Chondrocyte (in vitro differentiated cells): ENCODE results near the gene RHOA. TPM values are rescaled to one million over a fixed set of nuclear protein-coding genes. Genes with fewer than 3 reads are reported as not detected.

Experiments
- DNase-seq: peaks from one replicate; pipeline ENCODE4 v3.0.0; 2021; ENCODE audit warnings: mixed read lengths, low spot score
- H3K27ac Mint-ChIP-seq: one replicate; pipeline ENCODE4 v1.8.0; 2021; ENCODE audit warnings: mild to moderate bottlenecking, moderate library complexity, mixed read lengths; ENCODE audit not compliant: unreplicated experiment
- H3K27me3 Mint-ChIP-seq: 2 replicates; pipeline ENCODE4 v1.8.0; 2021; ENCODE audit warnings: low read depth, mixed read lengths
- H3K36me3 Mint-ChIP-seq: 2 replicates; pipeline ENCODE4 v1.8.0; 2021; ENCODE audit warnings: low read depth, mixed read lengths
- H3K4me1 Mint-ChIP-seq: 2 replicates; pipeline ENCODE4 v1.8.0; 2021; ENCODE audit warnings: low read depth, mild to moderate bottlenecking, mixed read lengths
- H3K4me3 Mint-ChIP-seq: one replicate; pipeline ENCODE4 v1.8.0; 2021; ENCODE audit warnings: mild to moderate bottlenecking, moderate library complexity, mixed read lengths; ENCODE audit not compliant: unreplicated experiment
- H3K9me3 Mint-ChIP-seq: 2 replicates; pipeline ENCODE4 v1.8.0; 2021; ENCODE audit warnings: low read depth, mixed read lengths
- CTCF ChIP-seq: fragments of 200-600 bp; sonication (generic); IDR thresholded peaks from 2 replicates; pipeline ENCODE4 v1.5.0; 2021; ENCODE audit warnings: antibody characterized with exemption, mild to moderate bottlenecking, moderate library complexity
- total RNA-seq: library from RNA; stranded (reverse); gene quantifications from 3 replicates; pipeline ENCODE4 v1.2.1, GENCODE V29; 2021

The RHOA gene
- total RNA-seq, 1 donor from 2014 or later, result 625 TPM

- Mint-ChIP-seq H3K36me3 (peaks cover 11% of the 10 kb centered on the region), H3K27me3 (no peaks in the 10 kb centered on the region), H3K4me1 (peaks cover 49% of the 10 kb centered on the region), H3K4me3 (peak overlapping the region; percentile 43), H3K9me3 (no peaks in the 10 kb centered on the region), H3K27ac (peak overlapping the region; percentile 97)
- no peak for DNase-seq
- TF ChIP-seq CTCF, result no peak
Observed at GRCh38 chr3:49378249-49378895, 33.4 kb downstream of the RHOA start.

GRCh38 chr3:49377483-49377882 lies 34.3 kb downstream of the RHOA start:
- Mint-ChIP-seq H3K27me3 (no peaks in the 10 kb centered on the region), H3K4me3 (no peak overlapping the region), H3K4me1 (peaks cover 51% of the 10 kb centered on the region), H3K27ac (peak overlapping the region; percentile 97), H3K9me3 (no peaks in the 10 kb centered on the region), H3K36me3 (peaks cover 17% of the 10 kb centered on the region)
- no peak for DNase-seq
- TF ChIP-seq CTCF, result no peak

- H3K9me3 Mint-ChIP-seq, result no peaks in the 10 kb centered on the region
- peaks cover 20% of the 10 kb centered on the region for H3K4me1 Mint-ChIP-seq
- no peak overlapping the region for H3K4me3 Mint-ChIP-seq
- TF ChIP-seq CTCF, result no peak
- H3K27ac Mint-ChIP-seq, result peak overlapping the region; percentile 68
- DNase-seq, result no peak
- no peaks in the 10 kb centered on the region for H3K27me3 Mint-ChIP-seq
- peaks cover 32% of the 10 kb centered on the region for H3K36me3 Mint-ChIP-seq
Observed at GRCh38 chr3:49371946-49372345, 39.8 kb downstream of the RHOA start.

GRCh38 chr3:49370585-49371290 lies 41.0 kb downstream of the RHOA start:
- no peaks in the 10 kb centered on the region for H3K9me3 Mint-ChIP-seq
- H3K27ac Mint-ChIP-seq, result no peak overlapping the region
- H3K27me3 Mint-ChIP-seq, result no peaks in the 10 kb centered on the region
- peaks cover 17% of the 10 kb centered on the region for H3K4me1 Mint-ChIP-seq
- DNase-seq, result no peak
- TF ChIP-seq CTCF, result no peak
- H3K36me3 Mint-ChIP-seq, result peaks cover 39% of the 10 kb centered on the region
- no peak overlapping the region for H3K4me3 Mint-ChIP-seq

GRCh38 chr3:49362561-49362960 lies 49.2 kb downstream of the RHOA start:
- Mint-ChIP-seq H3K4me3 (peak overlapping the region; percentile 35), H3K9me3 (no peaks in the 10 kb centered on the region), H3K27ac (peak overlapping the region; percentile 90), H3K27me3 (no peaks in the 10 kb centered on the region), H3K4me1 (peaks cover 45% of the 10 kb centered on the region), H3K36me3 (peaks cover 34% of the 10 kb centered on the region)
- DNase-seq, result no peak
- TF ChIP-seq CTCF, result no peak
